ENCODE data around the gene KCNN3. TPM values are rescaled to one million over a fixed set of nuclear protein-coding genes. Genes with fewer than 3 reads are reported as not detected.

Gene KCNN3
- total RNA-seq, 6 experiments from 2014 or later = not detected

DNA sequence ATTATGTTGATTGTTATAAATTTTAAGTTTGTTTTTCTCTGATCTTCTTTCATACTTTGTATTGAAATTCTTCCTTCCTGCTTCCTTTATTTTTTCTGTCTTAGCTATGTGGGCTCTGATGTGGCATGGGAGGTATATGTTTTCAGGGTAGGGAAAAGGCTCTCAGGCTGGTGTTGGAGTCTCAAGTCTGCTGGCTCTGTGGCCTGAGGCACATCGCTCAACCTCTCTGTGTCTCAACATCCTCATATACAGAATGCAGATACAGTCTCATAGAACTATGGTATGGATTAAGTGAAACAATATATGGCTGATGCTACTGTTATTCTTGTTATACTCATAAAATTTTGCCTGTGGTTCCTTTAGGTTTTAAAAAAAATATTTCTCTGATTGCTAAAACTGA lies 105.9 kb downstream of the KCNN3 start:
- peaks cover 30% of the 10 kb centered on the region for H3K27me3 Mint-ChIP-seq (ENCODE audit: insufficient read depth)
- no peaks in the 10 kb centered on the region for H3K4me1 Mint-ChIP-seq (ENCODE audit: low read depth)

DNA sequence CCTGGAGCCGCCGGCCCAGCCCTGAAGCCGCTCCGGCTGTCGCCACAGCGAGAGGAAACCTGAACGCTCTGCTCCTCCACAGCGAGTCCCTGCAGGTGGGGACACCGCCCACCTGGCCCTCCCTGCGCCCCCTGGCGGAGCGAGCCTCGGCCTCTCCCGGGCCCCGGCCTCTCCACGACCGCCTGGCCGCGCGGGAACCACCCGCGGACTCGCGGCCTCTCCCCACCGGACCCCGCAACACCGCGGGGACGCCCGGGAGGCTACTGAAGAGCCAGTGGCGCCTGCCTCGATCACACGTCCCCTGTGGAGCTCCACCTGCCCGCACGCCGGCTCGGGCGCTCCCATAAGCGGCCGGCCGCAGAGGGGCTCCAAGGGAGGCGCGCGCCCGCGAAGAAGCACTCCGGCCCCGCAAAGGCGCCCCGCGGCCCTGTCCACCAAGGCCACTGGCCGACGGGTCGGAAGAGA lies 109.6 kb downstream of the KCNN3 start:
- H3K4me1 Mint-ChIP-seq (ENCODE audit: low read depth) = no peaks in the 10 kb centered on the region; the same call in 1 of the 2 replicates
- H3K27ac Mint-ChIP-seq = no peak overlapping the region
- TF ChIP-seq, protein P1, sequence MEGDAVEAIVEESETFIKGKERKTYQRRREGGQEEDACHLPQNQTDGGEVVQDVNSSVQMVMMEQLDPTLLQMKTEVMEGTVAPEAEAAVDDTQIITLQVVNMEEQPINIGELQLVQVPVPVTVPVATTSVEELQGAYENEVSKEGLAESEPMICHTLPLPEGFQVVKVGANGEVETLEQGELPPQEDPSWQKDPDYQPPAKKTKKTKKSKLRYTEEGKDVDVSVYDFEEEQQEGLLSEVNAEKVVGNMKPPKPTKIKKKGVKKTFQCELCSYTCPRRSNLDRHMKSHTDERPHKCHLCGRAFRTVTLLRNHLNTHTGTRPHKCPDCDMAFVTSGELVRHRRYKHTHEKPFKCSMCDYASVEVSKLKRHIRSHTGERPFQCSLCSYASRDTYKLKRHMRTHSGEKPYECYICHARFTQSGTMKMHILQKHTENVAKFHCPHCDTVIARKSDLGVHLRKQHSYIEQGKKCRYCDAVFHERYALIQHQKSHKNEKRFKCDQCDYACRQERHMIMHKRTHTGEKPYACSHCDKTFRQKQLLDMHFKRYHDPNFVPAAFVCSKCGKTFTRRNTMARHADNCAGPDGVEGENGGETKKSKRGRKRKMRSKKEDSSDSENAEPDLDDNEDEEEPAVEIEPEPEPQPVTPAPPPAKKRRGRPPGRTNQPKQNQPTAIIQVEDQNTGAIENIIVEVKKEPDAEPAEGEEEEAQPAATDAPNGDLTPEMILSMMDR (IDR thresholded peaks at IDR 0.05) = peak; percentile 70
- H3K27me3 Mint-ChIP-seq (ENCODE audit: insufficient read depth) = peaks cover 42% of the 10 kb centered on the region
- no peaks in the 10 kb centered on the region for H3K9me3 Mint-ChIP-seq
- no peak for DNase-seq
- H3K4me3 Mint-ChIP-seq = no peak overlapping the region
- no peaks in the 10 kb centered on the region for H3K36me3 Mint-ChIP-seq (ENCODE audit: low read depth)

More for the DNA sequence above, 105.9 kb downstream of the KCNN3 start:
- Mint-ChIP-seq H3K9me3 (no peaks in the 10 kb centered on the region), H3K27ac (no peak overlapping the region), H3K4me3 (no peak overlapping the region), H3K36me3 (ENCODE audit: low read depth) (no peaks in the 10 kb centered on the region)
- DNase-seq = no peak
- TF ChIP-seq, protein P1 (IDR thresholded peaks at IDR 0.05) = no peak

DNA sequence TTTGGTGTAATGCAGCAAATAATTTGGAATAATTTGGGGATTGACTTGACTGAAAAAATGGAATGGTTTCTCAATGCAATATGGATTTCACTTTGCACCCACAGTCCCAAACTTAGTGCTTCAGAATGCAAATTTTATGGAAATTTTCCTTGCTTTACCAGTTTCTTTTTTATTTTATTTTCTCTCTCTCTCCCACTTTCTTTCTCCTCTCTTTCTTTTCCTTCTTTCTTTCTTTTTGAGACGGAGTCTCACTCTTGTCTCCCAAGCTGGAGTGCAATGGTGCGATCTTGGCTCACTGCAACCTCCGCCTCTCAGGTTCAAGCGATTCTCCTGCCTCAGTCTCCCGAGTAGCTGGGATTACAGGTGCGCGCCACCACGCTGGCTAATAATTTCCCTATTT lies 110.3 kb downstream of the KCNN3 start:
- TF ChIP-seq, protein P1 (IDR thresholded peaks at IDR 0.05) = no peak
- no peak overlapping the region for H3K27ac Mint-ChIP-seq
- peaks cover 42% of the 10 kb centered on the region for H3K27me3 Mint-ChIP-seq (ENCODE audit: insufficient read depth)
- no peaks in the 10 kb centered on the region for H3K36me3 Mint-ChIP-seq (ENCODE audit: low read depth)
- no peaks in the 10 kb centered on the region; the same call in 1 of the 2 replicates for H3K4me1 Mint-ChIP-seq (ENCODE audit: low read depth)
- no peak for DNase-seq
- no peak overlapping the region for H3K4me3 Mint-ChIP-seq
- no peaks in the 10 kb centered on the region for H3K9me3 Mint-ChIP-seq

DNA sequence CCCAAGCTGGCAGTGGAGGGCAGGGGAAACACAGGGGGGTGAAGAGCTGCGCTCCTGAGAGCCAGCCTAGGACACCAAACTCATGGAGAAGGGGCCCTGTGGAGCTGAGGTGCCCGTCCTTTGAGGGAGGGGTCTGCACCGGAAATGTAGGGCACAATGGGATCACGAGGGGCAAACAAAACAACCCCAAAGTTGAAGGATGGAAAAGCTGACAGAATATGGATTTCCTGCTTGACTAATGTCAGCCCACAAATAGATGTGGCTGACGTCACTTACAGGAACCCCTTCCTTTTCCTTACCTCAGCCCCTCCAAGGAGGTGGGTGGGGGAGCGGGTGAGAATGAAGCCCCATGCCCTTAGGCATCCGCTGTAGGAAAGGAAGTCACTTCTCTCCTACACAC lies 110.9 kb downstream of the KCNN3 start:
- Mint-ChIP-seq H3K4me1 (ENCODE audit: low read depth) (no peaks in the 10 kb centered on the region; the same call in 1 of the 2 replicates), H3K4me3 (no peak overlapping the region), H3K9me3 (no peaks in the 10 kb centered on the region), H3K27ac (no peak overlapping the region), H3K36me3 (ENCODE audit: low read depth) (no peaks in the 10 kb centered on the region), H3K27me3 (ENCODE audit: insufficient read depth) (peaks cover 43% of the 10 kb centered on the region)
- TF ChIP-seq, protein P1 (IDR thresholded peaks at IDR 0.05) = no peak
- DNase-seq = no peak

DNA sequence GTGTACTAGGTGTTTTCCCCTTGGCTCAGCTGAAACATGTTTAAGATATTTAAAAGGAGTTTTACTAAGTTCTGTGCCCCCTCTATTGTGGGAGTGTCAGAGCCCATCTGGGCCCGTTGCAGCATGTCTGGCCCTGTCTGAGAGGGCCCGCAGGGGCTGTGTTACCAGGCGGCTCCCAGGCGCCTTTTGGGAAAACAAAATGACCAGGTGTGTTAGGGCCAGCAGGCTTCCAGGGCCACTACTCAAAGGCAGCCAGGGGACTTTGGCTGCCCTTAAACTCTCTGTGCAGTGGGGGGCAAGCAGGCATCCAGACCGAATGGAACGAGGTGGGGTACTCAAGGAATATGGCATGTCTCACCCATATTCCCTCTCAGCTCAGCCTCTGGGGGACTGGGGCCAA lies 111.7 kb downstream of the KCNN3 start:
- H3K36me3 Mint-ChIP-seq (ENCODE audit: low read depth) = no peaks in the 10 kb centered on the region
- no peak overlapping the region for H3K4me3 Mint-ChIP-seq
- no peaks in the 10 kb centered on the region; the same call in 1 of the 2 replicates for H3K4me1 Mint-ChIP-seq (ENCODE audit: low read depth)
- no peaks in the 10 kb centered on the region for H3K9me3 Mint-ChIP-seq
- H3K27me3 Mint-ChIP-seq (ENCODE audit: insufficient read depth) = peaks cover 47% of the 10 kb centered on the region
- TF ChIP-seq, protein P1 (IDR thresholded peaks at IDR 0.05) = no peak
- no peak for DNase-seq
- H3K27ac Mint-ChIP-seq = no peak overlapping the region
